PC-3 (cell line): Measurements from ENCODE around the gene CEP89.
"Not testable (repeated sequence)": the region's sequence is repeated elsewhere in the genome, so short reads cannot be mapped to it uniquely, and the experiment has no call there.

Source experiments
- EZH2 ChIP-seq: fragments of 300-600 bp; sonication (generic); IDR thresholded peaks from one replicate; pipeline ENCODE4 v1.6.1; 2017; ENCODE audit warnings: antibody characterized with exemption, mild to moderate bottlenecking, low read length; ENCODE audit not compliant: unreplicated experiment
- TF ChIP-seq, protein P1 (sequence below): fragments of 300-600 bp; sonication (generic); conservative IDR thresholded peaks from 2 replicates; pipeline ENCODE4 v1.5.1; 2017; ENCODE audit warnings: antibody characterized with exemption, low read depth, mild to moderate bottlenecking, low read length

DNA sequence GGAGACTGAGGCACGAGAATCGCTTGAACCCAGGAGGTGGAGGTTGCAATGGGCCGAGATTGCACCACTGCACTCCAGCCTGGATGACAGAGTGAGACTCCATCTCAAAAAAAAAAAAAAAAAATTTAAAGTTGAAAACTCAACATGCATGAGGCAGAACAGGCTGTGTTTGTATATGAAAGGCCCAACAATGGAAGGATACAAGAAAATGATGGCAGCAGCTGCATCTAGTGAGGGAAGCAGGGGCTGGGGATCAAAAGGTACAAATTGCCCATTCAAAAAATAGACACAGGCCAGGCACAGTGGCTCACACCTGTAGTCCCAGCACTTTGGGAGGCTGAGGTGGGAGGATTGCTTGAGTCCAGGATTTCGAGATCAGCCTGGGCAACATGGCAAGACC, 6.1 kb upstream of the CEP89 start:
- TF ChIP-seq, protein P1, sequence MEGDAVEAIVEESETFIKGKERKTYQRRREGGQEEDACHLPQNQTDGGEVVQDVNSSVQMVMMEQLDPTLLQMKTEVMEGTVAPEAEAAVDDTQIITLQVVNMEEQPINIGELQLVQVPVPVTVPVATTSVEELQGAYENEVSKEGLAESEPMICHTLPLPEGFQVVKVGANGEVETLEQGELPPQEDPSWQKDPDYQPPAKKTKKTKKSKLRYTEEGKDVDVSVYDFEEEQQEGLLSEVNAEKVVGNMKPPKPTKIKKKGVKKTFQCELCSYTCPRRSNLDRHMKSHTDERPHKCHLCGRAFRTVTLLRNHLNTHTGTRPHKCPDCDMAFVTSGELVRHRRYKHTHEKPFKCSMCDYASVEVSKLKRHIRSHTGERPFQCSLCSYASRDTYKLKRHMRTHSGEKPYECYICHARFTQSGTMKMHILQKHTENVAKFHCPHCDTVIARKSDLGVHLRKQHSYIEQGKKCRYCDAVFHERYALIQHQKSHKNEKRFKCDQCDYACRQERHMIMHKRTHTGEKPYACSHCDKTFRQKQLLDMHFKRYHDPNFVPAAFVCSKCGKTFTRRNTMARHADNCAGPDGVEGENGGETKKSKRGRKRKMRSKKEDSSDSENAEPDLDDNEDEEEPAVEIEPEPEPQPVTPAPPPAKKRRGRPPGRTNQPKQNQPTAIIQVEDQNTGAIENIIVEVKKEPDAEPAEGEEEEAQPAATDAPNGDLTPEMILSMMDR, result not testable (repeated sequence)
- TF ChIP-seq EZH2, result not testable (repeated sequence)
